Urinary bladder (tissue), 4 donors: Measurements from ENCODE around the gene SKI. TPM values are rescaled to one million over a fixed set of nuclear protein-coding genes. Genes with fewer than 3 reads are reported as not detected.
"Not testable (repeated sequence)": the region's sequence is repeated elsewhere in the genome, so short reads cannot be mapped to it uniquely, and the experiment has no call there.

Experiments used
- DNase-seq: peaks from one replicate; pipeline ENCODE4 v3.0.0-alpha.2; 2015; ENCODE audit errors: extremely low spot score
- H3K27ac ChIP-seq: one replicate; pipeline ENCODE4 v1.5.1; 2013; ENCODE audit warnings: low read depth, mild to moderate bottlenecking, moderate library complexity
- H3K36me3 ChIP-seq: one replicate; pipeline ENCODE4 v1.6.1; 2013; ENCODE audit warnings: mild to moderate bottlenecking, moderate library complexity; ENCODE audit not compliant: insufficient read depth
- H3K4me1 ChIP-seq: one replicate; pipeline ENCODE4 v1.6.1; 2013; ENCODE audit warnings: mild to moderate bottlenecking, moderate library complexity; ENCODE audit not compliant: insufficient read depth
- H3K4me3 ChIP-seq: one replicate; pipeline ENCODE4 v1.5.1; 2013; ENCODE audit warnings: low read depth, low read length
- WGBS: extraction: QIAGEN DNeasy Blood & Tissue Kit; methylation state at CpG from one replicate; pipeline ENCODE4 v1.1.7; 2013; 5-methylcytosine and 5-hydroxymethylcytosine counted together
- polyA plus RNA-seq: library from polyadenylated mRNA; stranded (reverse); fragments of 200-250 nt; gene quantifications from one replicate; pipeline ENCODE4 v1.2.3, GENCODE V29; 2013
- total RNA-seq: library from RNA; depleted of rRNA; stranded (reverse); fragments of >200 nt; gene quantifications from one replicate; pipeline ENCODE4 v1.2.3, GENCODE V29; 2014
- donor health status: healthy with polysubstance abuse.
- donor health status: healthy.

Gene SKI
- total and polyA plus RNA-seq, 2 donors = 27.8 to 60.5 TPM

GRCh38 chr1:2255420-2256369 is 27.6 kb downstream of the SKI start:
- WGBS = 63% methylated on average over 5 of the region's 5 CpGs
- Histone ChIP-seq H3K4me1 (peaks cover 5% of the 10 kb centered on the region), H3K36me3 (no peaks in the 10 kb centered on the region), H3K27ac (no peak overlapping the region), H3K4me3 (no peak overlapping the region)
- no peak for DNase-seq

- 83% methylated on average over 22 of the region's 22 CpGs for WGBS
- DNase-seq = no peak
- Histone ChIP-seq H3K36me3 (no peaks in the 10 kb centered on the region), H3K27ac (no peak overlapping the region), H3K4me1 (peaks cover 2% of the 10 kb centered on the region), H3K4me3 (no peak overlapping the region)
These were observed 28.5 kb downstream of the SKI start for GRCh38 chr1:2256435-2257244.

- 74% methylated on average over 20 of the region's 20 CpGs for WGBS
- no peak for DNase-seq
- H3K27ac ChIP-seq = no peak overlapping the region
- H3K4me3 ChIP-seq = no peak overlapping the region
- H3K4me1 ChIP-seq = peaks cover 2% of the 10 kb centered on the region
- no peaks in the 10 kb centered on the region for H3K36me3 ChIP-seq
These were observed 29.1 kb downstream of the SKI start for GRCh38 chr1:2257245-2257627.

- WGBS = 57% methylated on average over 13 of the region's 13 CpGs
- DNase-seq = no peak
- Histone ChIP-seq H3K27ac (no peak overlapping the region), H3K36me3 (no peaks in the 10 kb centered on the region), H3K4me1 (peaks cover 2% of the 10 kb centered on the region), H3K4me3 (no peak overlapping the region)
These were observed 30.1 kb downstream of the SKI start for GRCh38 chr1:2258122-2258681.

- no peak overlapping the region for H3K27ac ChIP-seq
- peaks cover 2% of the 10 kb centered on the region for H3K4me1 ChIP-seq
- WGBS = 74% methylated on average over 9 of the region's 9 CpGs
- H3K36me3 ChIP-seq = no peaks in the 10 kb centered on the region
- no peak overlapping the region for H3K4me3 ChIP-seq
- no peak for DNase-seq
These were observed 30.9 kb downstream of the SKI start for GRCh38 chr1:2258996-2259395.

- H3K36me3 ChIP-seq = no peaks in the 10 kb centered on the region
- DNase-seq = no peak
- peaks cover 2% of the 10 kb centered on the region for H3K4me1 ChIP-seq
- 74% methylated on average over 28 of the region's 28 CpGs for WGBS
- H3K27ac ChIP-seq = no peak overlapping the region
- H3K4me3 ChIP-seq = no peak overlapping the region
These were observed 31.7 kb downstream of the SKI start for GRCh38 chr1:2259668-2260402.

- not testable (repeated sequence) for H3K4me1 ChIP-seq, H3K4me3 ChIP-seq, H3K36me3 ChIP-seq, DNase-seq, H3K27ac ChIP-seq
- WGBS = 90% methylated on average over 7 of the region's 7 CpGs
These were observed 32.4 kb downstream of the SKI start for GRCh38 chr1:2260470-2260869.

GRCh38 chr1:2260917-2261316 is 32.8 kb downstream of the SKI start:
- no peak overlapping the region for H3K27ac ChIP-seq

GRCh38 chr1:2261476-2262395 is 33.6 kb downstream of the SKI start:
- not testable (repeated sequence) for H3K4me1 ChIP-seq, DNase-seq, H3K36me3 ChIP-seq, H3K27ac ChIP-seq, H3K4me3 ChIP-seq
- WGBS = 86% methylated on average over 25 of the region's 25 CpGs

More at GRCh38 chr1:2260917-2261316, 32.8 kb downstream of the SKI start:
- Histone ChIP-seq H3K4me1 (peaks cover 4% of the 10 kb centered on the region), H3K36me3 (no peaks in the 10 kb centered on the region), H3K4me3 (no peak overlapping the region)
- WGBS = 58% methylated on average over 4 of the region's 4 CpGs
- no peak for DNase-seq

GRCh38 chr1:2266301-2266975 is 38.3 kb downstream of the SKI start:
- Histone ChIP-seq H3K4me3 (no peak overlapping the region), H3K36me3 (no peaks in the 10 kb centered on the region), H3K4me1 (peaks cover 2% of the 10 kb centered on the region), H3K27ac (no peak overlapping the region)
- DNase-seq = no peak
- WGBS = 78% methylated on average over 16 of the region's 16 CpGs

- WGBS = 72% methylated on average over 30 of the region's 30 CpGs
- no peak overlapping the region for H3K4me3 ChIP-seq
- no peaks in the 10 kb centered on the region for H3K36me3 ChIP-seq
- no peak for DNase-seq
- H3K4me1 ChIP-seq = peaks cover 2% of the 10 kb centered on the region
- H3K27ac ChIP-seq = no peak overlapping the region
These were observed 39.1 kb downstream of the SKI start for GRCh38 chr1:2267051-2267830.
